ENCODE results near the gene BTBD16. TPM values are rescaled to one million over a fixed set of nuclear protein-coding genes. Genes with fewer than 3 reads are reported as not detected.

BTBD16 gene
- not detected for total RNA-seq

GRCh38 chr10:122271076-122271475 is at the start of gene BTBD16:
TSS of gene BTBD16 (plus strand) at chr10:122271296. CDS start at chr10:122275082, 3,786 bp downstream.
- peaks cover 8% of the 10 kb centered on the region for H3K27me3 Mint-ChIP-seq (ENCODE audit: low read depth)

GRCh38 chr10:122221958-122222357 is 49.1 kb upstream of the BTBD16 start:
- no peak overlapping the region for H3K4me3 Mint-ChIP-seq
- intact Hi-C loops (cut with micrococcal nuclease): no loop called here
- no peak for DNase-seq
- H3K36me3 Mint-ChIP-seq (ENCODE audit: low read depth): no peaks in the 10 kb centered on the region
- no peaks in the 10 kb centered on the region for H3K9me3 Mint-ChIP-seq
- H3K27ac Mint-ChIP-seq: no peak overlapping the region
- H3K4me1 Mint-ChIP-seq (ENCODE audit: low read depth): no peaks in the 10 kb centered on the region
- H3K27me3 Mint-ChIP-seq (ENCODE audit: low read depth): peaks cover 8% of the 10 kb centered on the region
- CTCF ChIA-PET: no interaction called here

More at GRCh38 chr10:122271076-122271475, at the start of gene BTBD16:
- H3K9me3 Mint-ChIP-seq: no peaks in the 10 kb centered on the region
- no peaks in the 10 kb centered on the region for H3K4me1 Mint-ChIP-seq (ENCODE audit: low read depth)
- CTCF ChIA-PET: interaction anchor here (0.6 to 1.9 kb wide), 8 partner anchors 9 to 1673 kb away, joined by 3 to 8 read pairs (median 4); no protein-coding TSS in a partner anchor
- H3K27ac Mint-ChIP-seq: no peak within 1 kb of the TSS
- intact Hi-C loops (cut with micrococcal nuclease): no loop called here
- H3K36me3 Mint-ChIP-seq (ENCODE audit: low read depth): no peaks in the 10 kb centered on the region
- DNase-seq: no peak
- no peak within 1 kb of the TSS for H3K4me3 Mint-ChIP-seq

GRCh38 chr10:122222638-122223037 is 48.5 kb upstream of the BTBD16 start:
- DNase-seq: no peak
- Mint-ChIP-seq H3K4me1 (ENCODE audit: low read depth) (no peaks in the 10 kb centered on the region), H3K27me3 (ENCODE audit: low read depth) (peaks cover 8% of the 10 kb centered on the region), H3K4me3 (no peak overlapping the region), H3K36me3 (ENCODE audit: low read depth) (no peaks in the 10 kb centered on the region), H3K9me3 (no peaks in the 10 kb centered on the region), H3K27ac (no peak overlapping the region)
- intact Hi-C loops (cut with micrococcal nuclease): no loop called here
- CTCF ChIA-PET: interaction anchor here (0.6 kb wide), 1 partner anchor 323 kb away, joined by 3 read pairs; no protein-coding TSS in a partner anchor

DNA sequence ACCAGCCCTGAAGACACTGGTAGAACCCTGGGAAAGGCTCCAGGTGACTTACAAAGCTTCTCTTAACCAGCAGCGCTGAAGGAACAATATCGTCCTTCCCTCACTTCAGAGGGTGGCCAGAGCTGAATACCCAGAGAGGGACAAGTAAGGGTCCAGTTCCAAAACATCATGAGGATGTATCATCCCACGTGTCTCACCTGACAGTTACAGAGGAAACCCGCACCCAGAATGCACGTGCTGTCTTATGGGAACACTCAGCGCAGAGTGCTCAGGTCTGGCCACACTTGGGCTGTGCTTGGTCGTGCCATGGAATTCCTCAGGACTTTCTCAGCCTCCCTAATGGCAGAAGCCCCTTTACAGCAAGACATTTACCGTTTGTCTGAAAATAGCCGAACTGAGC is 46.9 kb upstream of the BTBD16 start:
- no peak for DNase-seq
- Mint-ChIP-seq H3K9me3 (no peaks in the 10 kb centered on the region), H3K27me3 (ENCODE audit: low read depth) (peaks cover 4% of the 10 kb centered on the region), H3K4me1 (ENCODE audit: low read depth) (no peaks in the 10 kb centered on the region), H3K27ac (no peak overlapping the region), H3K4me3 (no peak overlapping the region), H3K36me3 (ENCODE audit: low read depth) (no peaks in the 10 kb centered on the region)
- intact Hi-C loops (cut with micrococcal nuclease): no loop called here
- CTCF ChIA-PET: no interaction called here

DNA sequence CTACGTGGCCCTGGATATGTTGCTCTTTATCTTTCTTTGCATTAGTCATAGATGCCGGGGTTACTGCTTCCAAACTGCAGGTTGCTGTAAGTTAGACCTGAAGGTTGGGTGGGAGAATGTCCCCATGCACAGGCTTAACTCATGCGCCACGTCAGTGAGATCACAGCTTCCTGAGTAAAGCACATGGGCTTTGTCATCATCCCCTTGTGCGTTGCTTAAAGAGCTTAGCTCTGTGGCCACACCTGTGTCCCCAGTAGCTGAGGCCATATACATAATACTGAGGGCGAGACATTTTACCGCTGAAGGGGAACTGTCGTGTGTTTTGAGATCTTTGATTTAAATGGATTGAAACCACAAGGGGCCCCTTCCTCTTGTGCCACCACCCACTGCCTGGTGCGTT is 45.8 kb upstream of the BTBD16 start:
- CTCF ChIA-PET: interaction anchor here (0.6 kb wide), 1 partner anchor 42 kb away, joined by 4 read pairs; no protein-coding TSS in a partner anchor
- DNase-seq: no peak
- Mint-ChIP-seq H3K27ac (no peak overlapping the region), H3K4me3 (no peak overlapping the region), H3K36me3 (ENCODE audit: low read depth) (no peaks in the 10 kb centered on the region), H3K4me1 (ENCODE audit: low read depth) (no peaks in the 10 kb centered on the region), H3K27me3 (ENCODE audit: low read depth) (peaks cover 4% of the 10 kb centered on the region), H3K9me3 (no peaks in the 10 kb centered on the region)
- intact Hi-C loops (cut with micrococcal nuclease): no loop called here

- Mint-ChIP-seq H3K27ac (no peak overlapping the region), H3K9me3 (no peaks in the 10 kb centered on the region), H3K4me1 (ENCODE audit: low read depth) (no peaks in the 10 kb centered on the region), H3K27me3 (ENCODE audit: low read depth) (peaks cover 4% of the 10 kb centered on the region), H3K36me3 (ENCODE audit: low read depth) (no peaks in the 10 kb centered on the region), H3K4me3 (no peak overlapping the region)
- CTCF ChIA-PET: no interaction called here
- intact Hi-C loops (cut with micrococcal nuclease): no loop called here
- no peak for DNase-seq
Observed at GRCh38 chr10:122227754-122228153, 43.3 kb upstream of the BTBD16 start.

- no peaks in the 10 kb centered on the region for H3K4me1 Mint-ChIP-seq (ENCODE audit: low read depth)
- H3K4me3 Mint-ChIP-seq: no peak overlapping the region
- peaks cover 4% of the 10 kb centered on the region for H3K27me3 Mint-ChIP-seq (ENCODE audit: low read depth)
- no peak overlapping the region for H3K27ac Mint-ChIP-seq
- no peaks in the 10 kb centered on the region for H3K36me3 Mint-ChIP-seq (ENCODE audit: low read depth)
- DNase-seq: no peak
- H3K9me3 Mint-ChIP-seq: no peaks in the 10 kb centered on the region
- CTCF ChIA-PET: no interaction called here
- intact Hi-C loops (cut with micrococcal nuclease): no loop called here
Observed at GRCh38 chr10:122229666-122230065, 41.4 kb upstream of the BTBD16 start.

- H3K27ac Mint-ChIP-seq: no peak overlapping the region
- intact Hi-C loops (cut with micrococcal nuclease): no loop called here
- H3K4me3 Mint-ChIP-seq: no peak overlapping the region
- no peaks in the 10 kb centered on the region for H3K4me1 Mint-ChIP-seq (ENCODE audit: low read depth)
- H3K9me3 Mint-ChIP-seq: no peaks in the 10 kb centered on the region
- DNase-seq: no peak
- peaks cover 4% of the 10 kb centered on the region for H3K27me3 Mint-ChIP-seq (ENCODE audit: low read depth)
- CTCF ChIA-PET: no interaction called here
- H3K36me3 Mint-ChIP-seq (ENCODE audit: low read depth): no peaks in the 10 kb centered on the region
Observed at GRCh38 chr10:122230222-122230621, 40.9 kb upstream of the BTBD16 start.

GRCh38 chr10:122232769-122233168 is 38.3 kb upstream of the BTBD16 start:
- Mint-ChIP-seq H3K27ac (no peak overlapping the region), H3K9me3 (no peaks in the 10 kb centered on the region), H3K36me3 (ENCODE audit: low read depth) (no peaks in the 10 kb centered on the region), H3K27me3 (ENCODE audit: low read depth) (no peaks in the 10 kb centered on the region), H3K4me3 (no peak overlapping the region), H3K4me1 (ENCODE audit: low read depth) (no peaks in the 10 kb centered on the region)
- no peak for DNase-seq
- intact Hi-C loops (cut with micrococcal nuclease): no loop called here
- CTCF ChIA-PET: no interaction called here

DNA sequence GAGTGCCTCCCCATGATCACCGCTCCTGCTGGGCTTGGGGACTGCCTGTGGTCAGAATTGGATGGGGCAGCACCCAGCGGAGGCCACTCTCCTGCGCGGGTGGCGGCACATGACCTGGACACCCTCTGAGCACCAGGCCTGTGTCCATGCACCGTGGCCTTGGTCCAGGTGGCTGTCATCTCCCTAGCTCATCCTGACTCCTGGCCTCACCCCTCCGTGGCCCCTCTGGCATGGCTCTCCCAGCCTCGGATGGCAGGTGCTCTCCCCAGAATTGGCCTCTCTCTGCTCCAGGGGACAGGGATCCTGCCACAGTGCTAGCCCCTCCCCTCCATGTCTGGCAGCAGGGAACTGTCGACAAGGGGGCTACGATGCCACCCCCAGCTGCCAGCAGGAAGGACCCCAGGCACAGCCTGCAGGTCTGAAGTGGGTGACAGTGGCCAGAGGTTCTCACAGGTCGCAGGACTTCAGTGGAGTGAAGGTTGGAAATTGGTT is 37.2 kb upstream of the BTBD16 start:
- H3K27me3 Mint-ChIP-seq (ENCODE audit: low read depth): no peaks in the 10 kb centered on the region
- H3K4me1 Mint-ChIP-seq (ENCODE audit: low read depth): no peaks in the 10 kb centered on the region
- H3K36me3 Mint-ChIP-seq (ENCODE audit: low read depth): no peaks in the 10 kb centered on the region
- no peak overlapping the region for H3K4me3 Mint-ChIP-seq
- DNase-seq: no peak
- no peak overlapping the region for H3K27ac Mint-ChIP-seq
- CTCF ChIA-PET: no interaction called here
- H3K9me3 Mint-ChIP-seq: no peaks in the 10 kb centered on the region
- intact Hi-C loops (cut with micrococcal nuclease): no loop called here

- H3K4me1 Mint-ChIP-seq (ENCODE audit: low read depth): no peaks in the 10 kb centered on the region
- H3K4me3 Mint-ChIP-seq: no peak overlapping the region
- CTCF ChIA-PET: no interaction called here
- no peaks in the 10 kb centered on the region for H3K27me3 Mint-ChIP-seq (ENCODE audit: low read depth)
- no peaks in the 10 kb centered on the region for H3K9me3 Mint-ChIP-seq
- intact Hi-C loops (cut with micrococcal nuclease): no loop called here
- no peak overlapping the region for H3K27ac Mint-ChIP-seq
- no peak for DNase-seq
- no peaks in the 10 kb centered on the region for H3K36me3 Mint-ChIP-seq (ENCODE audit: low read depth)
Observed at GRCh38 chr10:122234416-122234815, 36.7 kb upstream of the BTBD16 start.

DNA sequence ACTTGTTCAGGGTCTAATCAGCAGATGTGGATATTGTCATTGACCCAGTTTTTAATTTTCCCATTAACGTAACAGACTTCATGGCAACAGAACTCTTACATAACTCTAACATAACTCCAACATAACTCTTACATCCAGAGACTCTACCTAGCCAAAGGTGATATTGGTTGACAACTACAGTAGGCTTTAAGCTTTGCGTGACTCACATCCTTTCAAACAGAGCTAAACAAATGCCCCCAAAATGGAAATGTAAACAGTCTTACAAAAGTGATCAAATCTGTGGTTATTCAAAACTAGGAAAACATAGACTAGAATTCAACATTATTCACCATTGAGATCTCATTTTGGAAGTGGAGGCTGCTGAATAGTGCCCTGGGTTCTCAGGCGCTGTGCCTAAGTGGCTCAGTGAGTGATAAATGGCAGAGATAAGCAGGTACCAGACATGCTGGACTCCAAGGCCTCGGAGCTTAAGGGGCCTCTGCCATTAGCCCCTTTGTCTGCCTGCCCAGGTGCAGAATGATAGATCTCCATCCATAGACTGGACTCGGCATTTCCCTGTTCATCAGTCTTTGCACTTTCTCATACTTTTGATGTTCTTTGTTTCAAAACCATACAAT is 34.3 kb upstream of the BTBD16 start:
- DNase-seq: no peak
- H3K27me3 Mint-ChIP-seq (ENCODE audit: low read depth): no peaks in the 10 kb centered on the region
- no peaks in the 10 kb centered on the region for H3K9me3 Mint-ChIP-seq
- no peaks in the 10 kb centered on the region for H3K4me1 Mint-ChIP-seq (ENCODE audit: low read depth)
- H3K27ac Mint-ChIP-seq: no peak overlapping the region
- CTCF ChIA-PET: no interaction called here
- intact Hi-C loops (cut with micrococcal nuclease): no loop called here
- H3K36me3 Mint-ChIP-seq (ENCODE audit: low read depth): no peaks in the 10 kb centered on the region
- no peak overlapping the region for H3K4me3 Mint-ChIP-seq

DNA sequence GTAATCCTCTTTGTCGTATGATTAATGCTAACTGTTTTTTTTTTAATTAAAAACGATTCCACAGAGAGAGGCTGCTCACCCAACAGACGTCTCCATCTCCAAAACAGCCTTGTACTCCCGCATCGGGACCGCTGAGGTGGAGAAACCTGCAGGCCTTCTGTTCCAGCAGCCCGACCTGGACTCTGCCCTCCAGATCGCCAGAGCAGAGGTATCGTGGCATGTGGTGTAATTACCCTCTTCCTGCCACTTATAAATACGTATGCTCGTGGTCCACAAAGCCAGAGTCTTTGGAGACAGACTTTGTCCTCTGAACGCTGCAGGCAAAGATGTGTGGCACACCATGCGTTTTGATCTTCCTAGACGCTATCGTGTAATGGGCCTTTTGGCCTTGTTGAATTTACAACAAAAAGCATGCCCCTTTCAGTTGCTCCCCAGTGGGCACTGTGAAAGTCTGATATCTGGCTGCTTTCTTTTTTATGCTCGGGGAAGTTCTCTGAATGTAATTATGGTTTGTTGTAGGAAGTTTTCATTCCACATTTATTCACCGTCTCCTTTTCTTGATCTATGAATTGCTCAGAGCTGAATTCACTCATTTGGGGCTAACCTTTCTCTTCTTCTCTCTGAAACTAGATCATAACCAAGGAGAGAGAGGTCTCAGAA is 33.6 kb upstream of the BTBD16 start:
- CTCF ChIA-PET: no interaction called here
- no peaks in the 10 kb centered on the region for H3K9me3 Mint-ChIP-seq
- H3K27me3 Mint-ChIP-seq (ENCODE audit: low read depth): no peaks in the 10 kb centered on the region
- intact Hi-C loops (cut with micrococcal nuclease): no loop called here
- H3K4me3 Mint-ChIP-seq: no peak overlapping the region
- H3K36me3 Mint-ChIP-seq (ENCODE audit: low read depth): no peaks in the 10 kb centered on the region
- no peaks in the 10 kb centered on the region for H3K4me1 Mint-ChIP-seq (ENCODE audit: low read depth)
- DNase-seq: no peak
- no peak overlapping the region for H3K27ac Mint-ChIP-seq

All from activated naive CD4-positive, alpha-beta T cell treated with anti-CD3 and anti-CD28 coated beads for 36 hours (primary cell).